GM12864 (cell line): Measurements from ENCODE around the gene TCEANC.
A peak's percentile ranks its signal among the peaks of the same experiment; 100 is the strongest.
"Not testable (repeated sequence)": the region's sequence is repeated elsewhere in the genome, so short reads cannot be mapped to it uniquely, and the experiment has no call there.

Experiments used
- DNase-seq: peaks from one replicate; pipeline ENCODE4 v3.0.0-alpha.2; 2011; ENCODE audit warnings: low read depth
- H3K4me3 ChIP-seq: 2 replicates; pipeline ENCODE4 v1.5.1; 2011; ENCODE audit warnings: mild to moderate bottlenecking, low read depth, low read length, control low read depth
- CTCF ChIP-seq: IDR thresholded peaks from 2 replicates; pipeline ENCODE4 v1.5.1; 2011; ENCODE audit warnings: low read depth, mild to moderate bottlenecking, moderate library complexity, low read length, control low read depth, inconsistent platforms; ENCODE audit errors: missing control alignments

Gene TCEANC

GRCh38 chrX:13667919-13668318, 15.0 kb downstream of the TCEANC start:
- DNase-seq: no peak
- no peak for TF ChIP-seq CTCF
- no peak overlapping the region for H3K4me3 ChIP-seq

GRCh38 chrX:13669246-13669737, 16.4 kb downstream of the TCEANC start:
- peak overlapping the region; percentile 29; the same call in 1 of the 2 replicates for H3K4me3 ChIP-seq
- peak; percentile 66 for DNase-seq
- no peak for TF ChIP-seq CTCF

GRCh38 chrX:13669755-13670154, 16.8 kb downstream of the TCEANC start:
- H3K4me3 ChIP-seq: not testable (repeated sequence)

GRCh38 chrX:13670197-13670596, 17.3 kb downstream of the TCEANC start:
- no peak for TF ChIP-seq CTCF
- no peak for DNase-seq
- no peak overlapping the region; the same call in 1 of the 2 replicates for H3K4me3 ChIP-seq

More at GRCh38 chrX:13669755-13670154, 16.8 kb downstream of the TCEANC start:
- DNase-seq: not testable (repeated sequence)

GRCh38 chrX:13673016-13673415, 20.1 kb downstream of the TCEANC start:
- DNase-seq: no peak
- TF ChIP-seq CTCF: no peak
- no peak overlapping the region for H3K4me3 ChIP-seq

- no peak for DNase-seq
Measured at GRCh38 chrX:13676885-13677284, 23.9 kb downstream of the TCEANC start.

GRCh38 chrX:13679700-13680099, 26.8 kb downstream of the TCEANC start:
- DNase-seq, H3K4me3 ChIP-seq: not testable (repeated sequence)

More at GRCh38 chrX:13676885-13677284, 23.9 kb downstream of the TCEANC start:
- no peak for TF ChIP-seq CTCF
- no peak overlapping the region for H3K4me3 ChIP-seq

- no peak for TF ChIP-seq CTCF
- DNase-seq: no peak
- H3K4me3 ChIP-seq: no peak overlapping the region
Measured at GRCh38 chrX:13681595-13681994, 28.7 kb downstream of the TCEANC start.
